Ovary (tissue), 3 donors: Measurements from ENCODE around the gene IL9R.

ENCODE experiments used
- CTCF ChIP-seq, 3 donors: fragments of 450-650 bp in 2 of 3; fragments of 200-600 bp in 1 of 3; IDR thresholded peaks; one replicate each; pipeline versions ENCODE4 v1.5.1 to v1.8.0; 2016 to 2022; ENCODE audit warnings: antibody characterized with exemption in 3 of 3, mild to moderate bottlenecking in 1 of 3
- POLR2A ChIP-seq: fragments of 450-650 bp; IDR thresholded peaks from one replicate; pipeline ENCODE4 v1.6.1; 2017; ENCODE audit warnings: antibody characterized with exemption, mild to moderate bottlenecking, moderate library complexity
- donor health status: DM: no; HTN: no; CAD: no.

GRCh38 chrX:155988859-155989258 is 8.6 kb upstream of the IL9R start:
- TF ChIP-seq CTCF (IDR thresholded peaks at IDR 0.05) (no peak), POLR2A (no peak)
